GM21515 (cell line): Measurements from ENCODE around the gene CBL.

Experiments used
- ATAC-seq: cut with Tn5 transposase; IDR thresholded peaks from one replicate; pipeline ENCODE4 v1.9.1; 2021; ENCODE audit not compliant: unreplicated experiment

CBL gene

DNA sequence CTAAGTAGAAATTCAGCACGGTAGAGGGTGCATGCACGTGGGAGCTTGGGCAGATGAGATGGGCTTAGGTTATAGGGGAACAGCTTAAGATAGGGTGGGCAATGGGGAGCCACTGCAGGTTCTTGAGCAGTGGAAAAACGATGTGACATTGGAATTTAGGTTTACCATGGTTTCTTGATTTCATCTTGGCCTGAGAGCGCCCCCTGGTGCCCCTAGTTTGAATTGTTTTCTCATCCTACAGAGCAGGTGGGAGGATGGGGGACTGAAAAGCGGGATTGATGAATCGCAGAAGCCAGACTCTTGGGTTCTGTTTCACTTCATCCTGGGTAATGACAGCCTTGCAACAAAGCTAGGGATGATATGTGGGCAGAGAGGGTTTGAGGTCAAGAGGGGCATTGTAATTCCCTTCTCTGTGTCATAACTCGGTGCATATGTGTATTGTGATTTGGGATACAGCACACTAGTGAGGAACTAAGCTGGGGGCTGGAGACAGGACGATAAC is 117.4 kb downstream of the CBL start:
- ATAC-seq: no peak

DNA sequence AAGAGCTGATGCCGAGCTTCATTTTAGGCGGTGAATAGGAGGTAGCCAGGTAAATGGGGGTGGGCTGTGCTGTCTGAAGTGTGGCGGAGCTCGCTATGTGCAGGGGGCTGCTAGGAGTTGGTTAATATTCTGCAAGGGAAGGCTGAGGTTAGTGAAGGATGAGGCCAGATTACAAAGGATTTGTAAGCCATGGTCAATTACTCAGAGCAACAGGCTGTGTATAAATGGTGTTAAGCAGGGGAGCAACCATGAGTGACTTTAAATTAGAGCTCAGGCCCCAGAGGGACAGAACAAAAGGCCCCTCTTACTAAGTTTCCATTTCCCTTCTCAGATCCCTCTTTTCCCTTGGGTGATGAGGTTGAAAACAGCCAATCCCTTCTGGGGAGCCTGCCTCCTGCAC is 118.0 kb downstream of the CBL start:
- ATAC-seq: no peak

DNA sequence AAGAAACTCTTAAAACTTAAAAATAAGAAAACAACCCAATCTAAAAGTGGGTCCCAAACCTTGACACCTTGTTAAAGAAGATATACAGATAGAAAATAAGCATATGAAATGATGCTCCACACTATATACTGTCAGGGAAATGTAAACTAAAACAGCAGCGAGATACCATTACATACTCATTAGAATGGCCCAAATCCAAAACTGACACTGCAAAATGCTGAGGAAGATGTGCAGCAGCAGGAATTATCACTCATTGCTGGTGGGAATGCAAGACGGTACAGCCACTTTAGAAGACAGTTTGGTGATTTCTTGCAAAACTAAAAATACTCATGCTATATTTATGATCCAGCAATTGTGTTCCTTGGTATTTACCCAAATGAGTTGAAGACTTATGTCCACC is 123.2 kb downstream of the CBL start:
- no peak for ATAC-seq

DNA sequence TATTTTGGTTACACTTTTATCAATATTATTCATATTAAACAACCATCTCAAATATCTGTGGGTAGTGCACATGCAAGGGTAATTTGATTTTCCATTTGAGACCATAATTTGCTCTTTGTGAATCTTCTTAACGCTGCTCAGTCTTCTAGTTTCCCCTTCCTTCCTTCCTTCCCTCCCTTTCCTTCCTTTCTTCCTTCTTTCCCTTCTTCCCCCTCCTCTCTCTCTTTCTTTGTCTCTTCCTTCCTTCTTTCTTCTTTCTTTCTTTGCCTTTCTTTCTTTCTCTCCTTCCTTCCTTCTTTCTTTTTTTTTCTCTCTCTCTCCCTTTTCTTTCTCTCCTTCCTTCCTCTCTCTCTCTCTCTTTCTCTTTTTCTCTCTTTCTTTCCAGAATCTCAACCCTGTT is 124.1 kb downstream of the CBL start:
- ATAC-seq: no peak

DNA sequence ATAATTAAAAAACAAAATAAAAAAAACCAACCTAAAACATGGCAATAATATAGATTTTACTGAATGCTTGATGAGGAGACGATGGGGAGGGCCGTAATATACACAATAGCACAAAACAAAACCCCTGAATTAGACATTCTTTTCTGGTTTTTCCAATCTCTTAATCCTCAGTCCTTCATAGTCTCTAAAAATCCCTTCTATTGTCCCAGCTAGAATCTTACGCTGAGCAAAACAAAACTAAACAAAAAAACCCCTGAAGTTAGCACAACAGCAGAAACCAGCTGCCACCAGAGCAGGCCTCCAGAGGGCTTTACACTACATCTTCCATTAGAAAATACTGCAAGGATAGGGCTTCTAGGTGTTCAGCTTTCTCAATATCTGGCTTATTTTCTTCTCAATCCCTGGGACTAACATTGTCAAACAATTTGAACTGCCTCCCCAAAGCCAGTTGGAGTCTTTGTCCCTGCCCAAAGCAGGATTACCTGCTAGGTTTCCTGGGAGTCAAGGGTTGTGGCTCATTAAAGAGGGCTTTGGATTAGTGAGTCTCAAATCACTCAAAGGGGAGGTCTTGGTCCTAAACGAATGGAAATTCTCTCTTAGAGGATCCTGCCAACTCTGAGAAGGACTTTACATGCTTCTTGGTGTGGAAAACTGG is 126.1 kb downstream of the CBL start:
- no peak for ATAC-seq

DNA sequence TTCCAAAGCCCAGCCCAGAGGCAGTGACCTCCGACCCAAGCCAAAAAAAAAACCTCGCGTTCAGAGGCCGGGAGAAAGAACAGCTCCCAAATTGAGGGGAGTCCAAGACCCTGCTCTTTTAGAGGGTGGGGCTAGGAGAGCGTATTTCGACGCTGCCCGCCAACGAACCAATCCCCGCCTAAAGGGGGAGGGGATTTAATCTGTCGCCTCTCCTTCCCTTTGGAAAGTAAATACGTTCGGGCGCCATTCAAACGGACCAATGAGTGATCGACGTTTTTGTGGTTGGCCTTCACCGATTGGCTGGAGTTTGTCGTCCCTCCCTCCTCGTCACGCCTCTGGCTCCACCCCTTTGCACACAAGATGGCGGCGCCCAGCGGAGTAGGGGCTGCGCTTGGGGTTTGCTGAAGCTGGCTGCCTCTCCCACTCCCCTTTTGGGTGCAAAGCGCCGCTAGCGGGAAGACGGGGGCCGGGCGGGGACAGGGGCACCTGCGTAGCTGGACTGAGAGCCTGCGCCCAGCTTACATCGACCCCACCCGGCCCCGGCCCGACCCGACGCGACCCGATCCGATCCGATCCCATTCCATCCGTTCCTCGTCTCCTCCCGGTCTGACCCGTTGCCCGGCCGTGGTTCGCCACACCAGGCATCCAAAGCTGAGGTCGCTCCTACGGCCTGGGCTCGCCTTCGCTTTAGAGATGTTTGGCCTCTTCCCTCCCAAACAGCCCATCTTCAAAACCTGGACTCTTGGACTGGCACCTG is 128.2 kb downstream of the CBL start, which contains the start of gene RNF26:
Gene RNF26 (plus strand): TSS at position 354 of the 757 bp plus-strand sequence. CDS start 596 bp downstream, outside the sequence.
- ATAC-seq: peak; percentile 92

DNA sequence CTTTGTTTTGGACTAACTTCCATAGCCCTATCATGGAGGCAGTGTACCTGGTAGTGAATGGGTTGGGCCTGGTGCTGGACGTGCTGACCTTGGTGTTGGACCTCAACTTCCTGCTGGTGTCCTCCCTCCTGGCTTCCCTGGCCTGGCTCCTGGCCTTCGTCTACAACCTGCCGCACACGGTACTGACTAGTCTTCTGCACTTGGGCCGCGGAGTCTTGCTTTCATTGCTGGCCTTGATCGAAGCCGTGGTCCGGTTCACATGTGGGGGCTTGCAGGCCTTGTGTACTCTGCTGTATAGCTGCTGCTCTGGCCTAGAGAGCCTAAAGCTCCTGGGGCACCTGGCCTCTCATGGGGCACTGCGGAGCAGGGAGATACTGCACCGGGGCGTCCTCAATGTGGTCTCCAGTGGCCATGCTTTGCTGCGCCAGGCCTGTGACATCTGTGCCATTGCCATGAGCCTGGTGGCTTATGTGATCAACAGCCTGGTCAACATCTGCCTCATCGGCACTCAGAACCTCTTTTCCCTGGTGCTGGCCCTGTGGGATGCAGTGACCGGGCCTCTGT is 129.0 kb downstream of the CBL start:
- ATAC-seq: no peak

DNA sequence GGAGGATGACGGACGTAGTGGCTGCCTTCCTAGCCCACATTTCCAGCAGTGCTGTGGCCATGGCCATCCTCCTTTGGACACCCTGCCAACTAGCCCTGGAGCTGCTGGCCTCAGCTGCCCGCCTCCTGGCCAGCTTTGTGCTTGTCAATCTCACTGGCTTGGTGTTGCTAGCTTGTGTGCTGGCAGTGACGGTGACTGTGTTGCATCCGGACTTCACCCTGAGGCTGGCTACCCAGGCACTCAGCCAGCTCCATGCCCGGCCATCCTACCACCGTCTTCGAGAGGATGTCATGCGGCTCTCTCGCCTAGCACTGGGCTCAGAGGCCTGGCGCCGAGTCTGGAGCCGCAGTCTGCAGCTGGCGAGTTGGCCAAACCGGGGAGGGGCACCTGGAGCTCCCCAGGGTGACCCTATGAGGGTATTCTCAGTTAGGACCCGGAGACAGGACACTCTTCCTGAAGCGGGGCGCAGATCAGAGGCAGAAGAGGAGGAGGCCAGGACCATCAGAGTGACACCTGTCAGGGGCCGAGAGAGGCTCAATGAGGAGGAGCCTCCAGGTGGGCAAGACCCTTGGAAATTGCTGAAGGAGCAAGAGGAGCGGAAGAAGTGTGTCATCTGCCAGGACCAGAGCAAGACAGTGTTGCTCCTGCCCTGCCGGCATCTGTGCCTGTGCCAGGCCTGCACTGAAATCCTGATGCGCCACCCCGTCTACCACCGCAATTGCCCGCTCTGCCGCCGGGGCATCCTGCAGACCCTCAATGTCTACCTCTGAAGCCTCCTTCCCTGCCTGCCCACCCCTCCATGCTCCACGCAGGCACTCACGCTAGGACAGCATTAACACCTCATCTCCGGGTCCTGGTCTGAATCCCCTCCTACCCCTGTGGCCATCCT is 129.8 kb downstream of the CBL start:
- no peak for ATAC-seq

DNA sequence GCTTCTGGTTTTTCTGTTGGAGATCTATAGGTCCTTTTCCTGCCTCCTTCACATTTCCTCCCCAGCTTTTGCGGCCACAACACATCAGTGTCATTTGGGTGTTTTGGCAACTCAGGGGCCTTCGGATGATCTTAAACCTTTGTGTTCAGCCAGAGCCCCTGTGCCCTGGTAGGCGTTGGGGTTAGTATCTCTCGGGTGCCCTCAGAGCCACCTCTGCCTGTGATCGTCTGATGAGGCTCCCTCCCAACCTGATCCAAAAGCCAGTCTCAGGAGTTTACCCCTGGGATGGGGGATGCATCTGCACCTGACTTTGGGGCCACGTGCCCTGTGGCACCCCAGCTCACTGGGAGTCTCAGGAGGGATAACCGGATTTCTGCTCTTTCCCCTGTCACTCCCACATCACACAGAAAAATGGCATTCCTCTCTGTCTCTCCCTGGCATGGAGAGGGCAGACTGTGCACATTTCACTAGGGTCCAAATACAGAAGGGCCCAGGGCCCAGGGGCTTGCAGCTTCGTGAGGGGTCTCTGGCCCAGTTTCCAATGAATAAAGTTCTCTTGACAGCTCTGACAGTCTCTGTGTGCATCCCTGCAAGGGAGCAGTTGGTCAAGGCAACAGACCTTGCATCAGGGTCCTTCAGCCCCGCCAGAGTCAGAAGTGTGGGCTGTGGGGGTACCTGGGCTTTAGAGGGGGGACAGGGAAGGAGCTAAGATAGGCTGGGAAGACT is 130.8 kb downstream of the CBL start:
- ATAC-seq: no peak

DNA sequence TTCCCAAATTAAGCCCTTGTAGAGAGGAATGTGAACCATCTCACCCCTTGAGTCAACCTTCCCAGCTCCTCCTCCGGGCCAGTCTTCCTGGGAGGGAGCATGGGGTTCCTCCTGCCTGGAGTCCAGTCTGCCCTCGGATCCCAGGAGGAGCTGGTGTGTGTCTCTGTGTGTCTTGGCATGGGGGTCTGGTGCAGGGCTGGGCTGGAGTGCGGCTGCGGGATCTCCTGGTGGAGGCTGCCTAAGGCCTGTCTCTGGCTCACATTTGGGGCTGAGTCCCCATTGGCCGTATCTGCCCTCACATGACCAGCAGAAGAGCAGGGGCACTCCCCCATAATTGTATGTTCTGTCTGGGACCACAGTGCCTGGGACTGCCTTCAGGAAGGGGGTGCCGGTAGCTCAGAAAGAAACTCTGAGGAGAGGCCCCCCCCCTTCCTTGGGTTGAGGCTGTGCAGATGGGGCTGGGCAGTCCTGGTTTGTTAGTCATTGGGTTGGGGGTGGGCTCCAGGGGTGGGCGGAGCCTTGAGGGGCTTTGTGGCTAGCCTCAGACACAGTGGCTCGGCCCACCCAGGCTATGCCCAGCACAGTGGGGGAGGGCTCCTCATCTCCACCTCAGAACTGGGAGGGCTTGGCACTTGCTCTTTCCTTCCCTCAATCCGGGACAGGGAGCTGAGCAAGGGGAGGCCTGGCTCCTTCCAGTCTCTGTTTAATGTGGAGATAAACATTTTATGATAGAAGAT is 131.6 kb downstream of the CBL start:
- no peak for ATAC-seq

DNA sequence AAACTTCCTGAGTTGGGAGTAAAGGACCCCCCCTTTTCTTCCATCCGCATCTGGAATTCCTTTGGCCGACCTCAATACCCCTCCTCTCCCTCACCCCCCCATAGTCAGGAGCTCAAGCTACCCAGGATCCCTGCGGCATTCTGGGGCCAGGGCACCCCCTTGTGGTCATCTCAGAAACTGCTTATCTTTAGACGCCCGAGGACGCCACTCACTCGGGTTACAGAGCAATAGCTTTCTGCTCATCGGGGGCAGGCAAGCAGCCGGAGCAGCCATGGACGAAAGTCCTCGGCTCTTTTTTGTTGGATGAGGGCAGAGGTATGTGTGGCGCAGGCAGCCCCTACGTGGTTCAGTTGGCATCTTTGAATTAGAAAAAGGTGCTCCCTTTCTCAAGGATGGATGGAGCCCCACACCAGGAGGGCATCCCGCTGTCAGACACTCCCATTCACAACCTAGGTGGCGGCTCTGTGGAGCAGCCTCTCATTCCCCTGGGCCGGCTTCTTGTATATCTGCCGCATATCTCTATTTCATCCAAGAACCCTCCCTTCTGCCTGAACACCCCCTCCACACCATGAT is 132.3 kb downstream of the CBL start:
- ATAC-seq: no peak

DNA sequence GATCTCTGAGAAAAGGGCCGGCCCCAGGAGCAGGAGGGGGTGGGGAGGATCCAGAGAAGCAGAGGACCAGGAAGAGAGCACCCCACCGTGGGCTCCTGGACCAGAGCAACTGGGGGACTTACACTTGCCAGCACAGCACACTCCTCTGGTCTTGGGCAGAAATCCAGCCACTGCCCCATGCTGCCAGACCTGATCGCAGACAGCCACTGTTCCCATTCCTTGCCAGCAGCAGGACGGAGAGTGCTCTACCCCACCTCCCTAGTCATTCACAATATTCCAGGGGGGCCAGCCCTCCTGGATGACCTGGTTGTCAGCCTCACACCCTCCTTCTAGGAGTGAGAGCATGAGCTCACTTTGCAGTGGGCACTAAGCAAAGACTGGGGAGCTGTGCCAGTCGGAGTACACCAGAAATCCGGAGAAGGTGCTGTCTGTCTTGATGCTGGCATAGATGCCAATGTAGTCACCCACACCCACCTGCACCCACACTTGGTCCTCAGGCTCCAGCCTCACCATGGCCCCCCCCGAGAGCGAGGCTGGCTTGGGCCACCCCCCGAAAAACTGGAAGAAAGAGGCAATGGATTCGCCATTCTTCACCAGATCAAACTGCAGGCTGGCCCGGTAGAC is 132.9 kb downstream of the CBL start:
- ATAC-seq: no peak

DNA sequence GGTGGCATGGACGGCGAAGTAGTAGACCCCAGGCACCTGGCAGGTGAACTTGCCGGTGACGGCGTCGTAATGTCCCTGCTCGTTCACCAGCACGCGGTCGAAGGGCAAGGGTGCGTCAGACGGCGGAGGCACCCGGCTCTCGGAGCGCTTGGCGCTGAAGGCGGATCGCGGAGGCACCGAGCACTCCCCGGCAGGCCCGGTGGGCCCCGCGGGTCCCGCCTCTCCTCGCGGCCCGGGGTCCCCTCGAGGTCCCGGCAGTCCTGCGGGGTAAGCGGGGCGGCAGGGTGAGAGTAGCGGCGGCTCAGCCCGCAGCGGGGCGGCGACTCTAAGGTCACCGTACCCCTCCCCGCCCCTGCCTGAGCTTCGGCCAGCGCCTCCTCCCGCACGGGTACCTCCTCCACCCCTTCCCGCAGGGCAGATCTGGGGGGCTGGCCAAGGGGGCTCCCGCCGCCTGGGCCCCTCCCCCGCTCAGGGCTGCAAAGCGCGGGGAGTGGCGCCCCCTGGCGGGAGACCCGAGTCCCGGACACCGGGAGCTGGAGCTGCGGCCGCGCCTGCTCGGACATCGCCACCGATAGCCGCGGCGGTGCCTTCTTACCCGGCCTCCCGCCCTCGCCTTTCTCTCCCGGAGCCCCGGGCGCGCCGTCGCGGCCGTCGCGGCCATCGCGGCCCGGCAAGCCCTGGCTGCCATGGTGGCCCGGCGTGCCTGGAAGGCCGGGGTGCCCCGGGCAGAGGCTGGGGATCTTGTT is 133.6 kb downstream of the CBL start:
- ATAC-seq: no peak

DNA sequence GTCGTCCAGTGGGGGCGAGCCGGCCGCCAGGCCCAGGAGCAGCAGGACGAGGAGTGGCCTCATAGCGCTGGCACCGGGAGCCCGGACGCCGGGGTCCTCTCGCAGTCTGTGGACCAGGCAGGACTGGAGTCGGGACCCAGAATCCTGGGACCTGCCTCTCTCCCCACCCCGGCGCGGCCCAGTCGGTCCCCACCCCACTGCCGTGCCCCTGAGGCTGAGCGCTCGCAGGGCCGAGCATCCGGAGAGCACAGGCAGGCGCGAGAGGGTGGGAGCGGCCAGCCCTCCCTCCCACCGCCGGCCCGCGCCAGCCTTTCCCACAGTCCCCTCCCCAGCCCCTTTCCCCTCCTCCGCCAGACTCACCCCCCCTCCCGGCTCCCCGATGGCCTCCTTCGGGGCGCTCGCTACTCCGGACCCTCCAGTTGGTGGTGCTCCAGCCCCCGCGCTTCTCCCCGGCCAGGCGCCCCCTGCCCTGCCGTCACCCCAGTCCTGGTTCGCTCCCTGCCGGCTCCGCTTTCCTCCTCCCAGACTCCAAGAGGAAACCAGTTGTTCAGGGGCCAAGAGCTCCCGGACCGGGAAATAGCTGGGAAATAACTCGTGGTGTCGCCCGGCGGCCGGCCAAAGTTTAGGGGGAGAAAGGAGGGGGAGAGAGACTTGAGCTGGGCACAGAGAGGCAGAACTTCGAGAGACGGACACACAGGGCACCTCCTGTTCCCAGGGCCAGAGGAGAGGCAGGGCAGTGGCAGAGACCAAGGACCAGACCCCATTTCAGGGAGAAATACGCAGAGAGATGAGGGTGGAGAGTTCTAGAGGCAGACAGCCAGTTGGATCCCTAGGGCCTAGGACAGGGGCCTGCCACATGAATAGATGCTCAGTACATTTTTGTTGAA is 134.4 kb downstream of the CBL start, which contains the start of gene C1QTNF5:
Gene C1QTNF5 (minus strand): TSS at position 549 of the 887 bp plus-strand sequence. CDS start 486 bp downstream, at position 63.
- no peak for ATAC-seq

DNA sequence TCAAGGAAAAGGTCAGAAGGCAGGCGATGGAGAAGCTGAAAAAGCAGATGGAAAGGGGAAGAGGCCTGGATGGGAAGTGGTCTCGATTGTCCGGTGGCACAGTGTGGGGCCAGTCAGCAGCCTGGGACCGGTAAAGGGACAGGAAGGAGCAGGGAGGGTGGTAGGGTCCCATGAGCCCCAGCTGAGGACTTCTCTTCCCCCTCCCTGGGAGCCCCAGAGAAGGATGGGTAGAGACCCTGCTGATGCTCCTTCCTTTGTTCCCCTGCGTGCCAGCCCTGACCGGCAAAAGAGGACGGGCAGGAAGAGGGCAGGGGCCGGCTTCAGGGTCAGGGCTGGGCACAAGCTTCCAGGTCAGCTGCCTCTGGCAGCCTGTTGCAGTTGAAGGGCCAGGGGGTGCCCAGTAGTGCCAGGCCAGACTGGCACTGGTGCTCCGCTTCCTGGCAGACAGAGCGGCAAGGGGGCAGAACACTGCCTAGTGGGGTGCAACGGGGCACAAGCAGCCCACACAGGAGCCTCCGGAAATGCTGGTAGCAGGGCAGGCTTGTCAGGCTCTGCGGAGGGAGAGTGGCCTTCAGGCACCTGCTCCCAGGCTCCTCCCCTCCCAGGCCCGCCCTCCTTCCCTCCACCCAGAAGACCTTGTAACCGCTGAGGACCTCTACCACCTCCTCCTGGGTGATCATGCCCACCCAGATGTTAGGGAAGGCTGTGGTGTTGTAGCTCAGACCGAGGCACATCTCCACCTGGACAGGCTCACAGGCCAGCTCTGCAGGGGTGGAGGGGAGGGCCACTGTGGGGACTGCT is 135.3 kb downstream of the CBL start:
- ATAC-seq: no peak

DNA sequence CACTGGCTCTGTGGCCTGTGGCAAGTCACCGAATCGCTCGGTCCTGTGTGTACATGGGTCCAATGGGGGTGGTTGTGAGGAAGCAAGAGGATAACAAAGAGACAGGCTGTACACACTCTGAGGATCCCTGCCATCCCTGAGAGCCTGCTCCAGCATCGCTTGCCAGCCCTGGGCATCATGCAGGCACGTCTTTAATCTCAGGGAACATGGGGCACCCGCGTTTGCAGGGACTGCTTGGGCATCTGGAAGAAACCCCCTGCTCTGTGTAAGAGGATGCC is 135.8 kb downstream of the CBL start:
- ATAC-seq: no peak
